HG03571 (cell line): Measurements from ENCODE around the gene FBXW5.
A peak's percentile ranks its signal among the peaks of the same experiment; 100 is the strongest.

ENCODE experiments used
- ATAC-seq: cut with Tn5 transposase; IDR thresholded peaks from one replicate; pipeline ENCODE4 v1.9.1; 2021; ENCODE audit not compliant: unreplicated experiment

FBXW5 gene

DNA sequence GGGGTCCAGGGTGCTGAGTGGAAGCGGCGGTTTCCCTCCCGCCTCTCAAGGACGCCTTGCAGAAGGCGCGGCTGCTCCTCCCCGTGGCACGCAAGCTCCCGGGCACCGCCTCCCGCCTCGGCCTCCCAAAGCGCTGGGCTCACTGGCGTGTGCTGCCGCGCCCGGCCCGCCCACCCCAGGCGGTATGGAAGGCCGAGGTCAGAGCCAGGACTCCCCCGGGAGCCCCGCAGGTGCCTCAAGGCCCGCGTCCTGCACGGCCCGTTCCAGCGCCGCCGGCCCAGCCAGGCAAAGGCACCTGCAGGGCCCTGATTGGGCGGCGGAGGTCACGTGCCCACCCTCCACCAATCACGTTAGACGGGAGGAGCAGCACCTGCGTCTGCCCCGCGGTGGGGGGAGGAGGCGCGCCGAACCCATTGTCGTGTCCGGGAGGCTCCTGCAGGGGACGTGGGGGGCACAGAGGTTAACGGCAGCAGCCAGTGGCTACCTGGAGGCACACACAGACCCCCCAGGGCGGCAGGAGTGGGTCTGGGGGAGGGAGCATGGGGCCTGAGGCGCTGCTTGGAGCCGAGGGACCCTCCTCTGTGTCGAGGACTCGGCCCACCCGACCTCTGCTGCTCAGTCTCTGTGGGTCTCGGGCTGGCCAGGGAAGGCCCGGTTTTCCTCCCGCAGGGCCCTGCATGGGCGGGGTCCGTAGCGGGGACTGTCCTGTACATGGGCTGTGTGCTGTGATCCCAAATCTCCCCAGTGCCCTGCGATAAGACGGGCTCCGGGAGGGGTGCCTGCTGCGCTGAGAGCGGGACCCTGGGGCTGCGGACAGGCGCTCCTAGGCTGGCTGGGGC lies 5.5 kb upstream of the FBXW5 start:
- peak; percentile 82 for ATAC-seq

DNA sequence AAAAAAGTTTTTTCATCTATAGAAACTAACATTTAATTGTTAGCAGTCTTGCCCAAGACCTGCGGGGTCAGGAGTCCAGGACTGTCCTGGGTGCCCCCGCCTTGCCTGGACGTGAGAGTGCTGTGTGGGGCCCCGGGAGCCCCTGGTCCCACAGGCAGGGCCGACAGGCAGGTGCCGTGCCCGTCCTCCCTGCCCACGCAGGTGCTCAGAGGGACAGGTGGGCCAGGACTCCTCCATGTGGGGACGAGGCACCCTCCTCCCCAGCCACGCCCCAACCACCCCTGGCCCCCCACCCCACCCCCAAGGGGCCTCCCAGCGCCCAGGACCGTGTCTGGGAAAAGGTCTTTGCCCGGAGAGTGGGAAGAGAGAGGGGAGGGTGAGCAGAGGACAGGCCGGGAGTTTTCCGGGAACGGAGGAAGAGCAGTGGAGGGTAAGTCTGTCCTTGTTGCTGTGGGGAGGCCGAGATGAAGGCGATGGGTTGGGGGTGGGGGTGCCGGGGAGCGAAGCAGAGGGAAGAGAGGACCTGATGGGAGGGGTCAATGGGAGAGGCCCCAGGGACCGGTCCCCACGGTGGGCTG lies 4.8 kb upstream of the FBXW5 start:
- ATAC-seq, result no peak

DNA sequence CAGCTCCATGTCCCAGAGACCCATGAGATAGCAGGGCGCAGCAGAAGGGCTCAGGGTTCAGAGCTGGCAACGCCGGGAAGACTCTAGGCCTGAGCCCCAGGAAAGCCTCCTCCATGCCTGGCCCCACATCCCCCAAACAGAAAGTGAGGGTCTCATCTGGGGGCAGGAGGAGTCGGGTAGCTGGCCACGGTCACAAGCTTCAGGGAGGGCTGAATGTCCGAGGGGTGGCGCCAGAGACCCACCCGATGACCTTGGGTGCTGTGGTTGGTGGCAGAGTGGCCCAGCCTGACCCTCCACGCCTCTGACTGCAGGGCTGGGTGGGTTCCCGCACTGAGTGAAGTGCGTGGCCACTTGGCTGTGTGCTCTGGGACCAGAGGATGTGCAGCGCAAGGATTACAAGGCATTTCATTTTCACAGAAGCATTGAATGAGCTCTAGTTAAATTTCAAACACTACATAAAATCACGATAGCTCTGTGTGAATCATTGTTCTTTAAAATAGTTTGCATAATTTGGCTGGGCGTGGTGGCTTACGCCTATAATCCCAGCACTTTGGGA lies 3.5 kb upstream of the FBXW5 start:
- no peak for ATAC-seq

DNA sequence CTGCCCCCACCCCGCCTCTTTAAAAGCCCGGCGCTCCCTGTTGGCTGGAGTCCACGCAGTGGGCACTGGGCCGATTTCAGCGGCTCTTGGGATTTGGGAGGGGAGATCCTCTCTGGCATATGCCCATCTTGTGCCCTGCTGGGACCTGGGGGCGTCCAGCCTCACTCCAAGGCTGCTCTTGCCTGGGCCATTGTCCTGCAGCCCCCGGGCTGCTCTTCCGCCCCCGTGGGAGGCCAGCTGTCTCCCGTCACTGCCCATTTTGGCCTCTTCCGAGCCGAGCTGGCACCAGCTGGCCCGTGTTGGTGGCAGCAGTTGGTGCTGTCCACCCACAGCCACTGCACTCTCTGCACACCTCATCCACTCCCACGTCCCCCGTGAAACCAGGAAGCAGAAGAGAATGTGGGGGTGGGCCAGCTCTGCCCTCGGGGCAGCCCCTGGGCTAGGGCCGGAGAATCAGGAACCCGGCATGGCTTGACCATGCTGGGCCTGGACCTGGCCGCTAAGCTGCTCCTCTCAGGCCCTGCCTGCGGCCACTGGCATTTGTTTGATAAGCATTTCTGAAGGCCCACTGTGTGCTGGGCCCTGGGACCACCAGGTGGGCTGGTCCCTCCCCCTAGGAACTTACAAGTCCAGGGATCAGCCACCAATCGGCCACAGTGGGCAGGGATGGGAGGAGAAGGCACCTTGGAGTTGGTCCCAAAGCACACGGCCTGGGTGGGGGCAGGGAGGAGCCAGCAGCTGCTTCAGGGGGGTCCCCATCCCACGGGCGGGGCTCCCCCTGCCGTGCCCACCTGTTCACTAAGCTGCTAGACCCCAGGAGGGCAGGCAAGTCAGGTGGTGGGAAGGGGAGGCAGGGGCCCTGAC lies 2.7 kb upstream of the FBXW5 start:
- ATAC-seq, result no peak

DNA sequence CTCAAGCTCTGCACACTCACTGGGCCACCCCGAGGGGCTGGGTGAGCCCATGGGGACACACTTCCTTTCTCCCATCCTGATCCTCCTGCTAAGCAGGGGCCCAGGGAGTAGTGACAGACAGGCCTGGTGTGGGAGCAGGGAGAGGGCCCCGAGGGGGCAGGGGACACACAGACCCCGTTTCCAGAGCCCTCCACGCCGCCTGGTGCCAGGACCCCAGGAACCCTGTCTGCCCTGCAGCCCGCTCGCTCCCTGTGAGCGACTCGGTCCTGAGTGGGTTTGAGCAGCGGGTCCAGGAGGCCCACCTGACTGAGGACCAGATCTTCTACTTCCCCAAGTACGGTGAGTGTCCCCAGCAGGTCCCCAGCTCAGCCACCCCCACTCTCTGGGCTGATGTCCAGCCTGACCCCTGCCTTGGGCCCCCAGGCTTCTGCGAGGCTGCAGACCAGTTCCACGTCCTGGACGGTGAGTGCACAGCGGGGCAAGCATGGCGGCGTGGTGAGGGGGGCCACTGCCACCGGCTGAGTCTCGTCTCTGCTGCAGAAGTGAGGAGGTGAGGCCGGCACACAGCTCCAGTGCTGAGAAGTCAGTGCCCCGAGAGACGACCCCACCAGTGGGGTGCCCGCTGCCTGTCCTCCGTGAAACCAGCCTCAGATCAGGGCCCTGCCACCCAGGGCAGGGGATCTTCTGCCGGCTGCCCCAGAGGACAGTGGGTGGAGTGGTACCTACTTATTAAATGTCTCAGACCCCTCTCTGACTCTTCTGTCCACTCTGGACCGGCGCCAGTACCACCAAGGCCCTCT lies 1.9 kb upstream of the FBXW5 start:
- no peak for ATAC-seq

DNA sequence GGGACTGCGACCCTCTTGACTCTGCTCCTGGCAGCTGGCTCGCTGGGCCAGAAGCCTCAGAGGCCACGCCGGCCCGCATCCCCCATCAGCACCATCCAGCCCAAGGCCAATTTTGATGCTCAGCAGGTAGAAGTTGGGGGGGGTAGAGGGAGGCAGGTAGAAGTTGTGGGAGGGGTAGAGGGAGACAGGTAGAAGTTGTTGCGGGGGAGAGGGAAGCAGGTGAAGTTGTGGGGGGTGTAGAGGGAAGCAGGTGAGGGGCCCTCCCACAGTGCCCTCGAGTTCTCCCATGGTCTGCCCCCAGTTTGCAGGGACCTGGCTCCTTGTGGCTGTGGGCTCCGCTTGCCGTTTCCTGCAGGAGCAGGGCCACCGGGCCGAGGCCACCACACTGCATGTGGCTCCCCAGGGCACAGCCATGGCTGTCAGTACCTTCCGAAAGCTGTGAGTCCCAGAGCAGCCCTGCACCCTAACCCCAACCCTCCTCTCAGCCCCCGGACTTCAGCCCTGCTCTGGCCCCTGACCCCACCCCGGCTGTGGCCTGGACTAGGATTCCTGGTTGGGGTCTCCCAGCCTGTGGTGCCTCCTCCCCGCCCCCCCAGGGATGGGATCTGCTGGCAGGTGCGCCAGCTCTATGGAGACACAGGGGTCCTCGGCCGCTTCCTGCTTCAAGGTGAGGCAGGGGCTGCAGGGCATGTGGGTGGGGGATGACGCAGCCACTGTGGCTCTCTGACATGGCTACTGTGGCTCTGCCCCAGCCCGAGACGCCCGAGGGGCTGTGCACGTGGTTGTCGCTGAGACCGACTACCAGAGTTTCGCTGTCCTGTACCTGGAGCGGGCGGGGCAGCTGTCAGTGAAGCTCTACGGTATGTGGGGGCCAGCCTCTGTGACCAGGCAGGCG lies 1.0 kb upstream of the FBXW5 start:
- ATAC-seq, result no peak

DNA sequence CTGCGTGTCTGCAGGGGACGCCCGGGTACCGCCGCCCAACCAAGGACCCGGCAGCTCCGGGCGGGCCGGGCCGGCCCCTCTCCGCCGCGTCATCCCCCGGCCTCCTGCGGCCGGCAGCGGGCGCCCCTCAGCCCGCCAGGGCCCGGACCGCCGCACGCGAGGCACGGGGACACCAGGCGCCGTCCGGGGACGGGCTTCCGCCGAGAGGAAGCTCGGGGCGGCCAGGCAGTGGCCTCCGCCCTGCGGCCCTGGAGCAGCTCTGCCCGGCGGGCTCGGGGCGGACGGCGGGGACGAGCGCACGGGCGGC lies 373 bp downstream of the FBXW5 start:
- peak; percentile 33 for ATAC-seq

DNA sequence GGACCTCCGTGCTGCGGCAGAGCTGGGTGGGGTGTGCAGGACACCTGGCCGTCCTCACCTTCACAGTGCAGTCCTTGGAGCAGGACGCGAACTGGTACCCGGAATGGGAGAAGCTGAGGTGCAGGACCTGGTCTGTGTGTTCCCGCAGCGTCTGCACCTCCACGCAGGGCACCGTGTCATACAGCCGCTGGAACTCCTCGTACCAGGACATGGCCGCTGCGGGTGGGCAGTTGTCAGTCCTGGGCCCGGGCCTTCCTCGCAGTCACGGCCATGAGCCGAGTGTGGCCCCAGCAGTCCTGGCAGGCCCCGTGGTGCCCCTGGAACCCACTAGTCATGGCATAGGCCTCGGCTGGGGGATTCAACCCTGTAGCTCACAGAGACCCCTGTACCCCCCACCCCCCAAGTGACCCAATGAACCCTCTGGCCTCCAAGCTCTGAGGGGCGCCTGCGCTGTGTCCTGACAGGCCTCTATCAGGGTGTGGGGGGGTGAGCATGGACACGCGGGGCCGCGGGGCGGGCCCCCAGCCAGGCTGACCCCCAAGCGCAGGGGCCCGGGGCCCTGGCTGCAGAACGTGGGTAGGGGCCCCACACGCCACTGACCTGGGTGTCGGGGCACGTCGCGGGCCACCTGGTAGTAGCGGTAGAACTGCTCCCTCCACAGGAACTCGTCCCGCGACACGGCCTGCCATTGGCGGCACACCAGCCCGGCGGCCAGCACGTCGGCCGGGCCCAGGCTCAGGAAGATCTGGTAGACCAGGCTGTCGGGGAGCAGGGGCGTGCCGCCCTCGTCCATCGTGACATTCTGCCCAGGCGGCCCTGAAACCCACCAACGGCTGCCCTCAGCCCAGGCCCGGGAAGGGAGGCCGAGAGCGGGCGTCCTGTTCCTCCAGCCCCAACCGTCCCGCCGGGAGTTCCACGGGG lies 987 bp downstream of the FBXW5 start:
- peak; percentile 11 for ATAC-seq

DNA sequence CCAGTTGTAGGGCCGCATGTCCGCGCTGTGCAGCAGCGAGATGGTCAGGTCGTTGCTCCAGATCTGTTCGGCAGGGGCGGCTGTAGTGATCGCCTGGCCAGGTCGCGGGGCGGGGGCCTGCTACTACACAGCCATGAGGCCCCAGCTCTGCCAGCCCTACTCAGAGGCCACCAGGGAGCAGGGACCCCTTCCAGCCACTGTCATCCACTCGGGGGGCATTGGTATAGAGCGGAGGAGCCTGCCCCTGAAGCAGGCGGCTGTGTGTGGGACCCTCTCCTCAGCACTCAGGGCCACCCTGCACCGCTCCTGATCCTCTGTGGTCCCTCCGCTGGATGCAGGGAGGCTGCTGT lies 1.7 kb downstream of the FBXW5 start:
- no peak for ATAC-seq

DNA sequence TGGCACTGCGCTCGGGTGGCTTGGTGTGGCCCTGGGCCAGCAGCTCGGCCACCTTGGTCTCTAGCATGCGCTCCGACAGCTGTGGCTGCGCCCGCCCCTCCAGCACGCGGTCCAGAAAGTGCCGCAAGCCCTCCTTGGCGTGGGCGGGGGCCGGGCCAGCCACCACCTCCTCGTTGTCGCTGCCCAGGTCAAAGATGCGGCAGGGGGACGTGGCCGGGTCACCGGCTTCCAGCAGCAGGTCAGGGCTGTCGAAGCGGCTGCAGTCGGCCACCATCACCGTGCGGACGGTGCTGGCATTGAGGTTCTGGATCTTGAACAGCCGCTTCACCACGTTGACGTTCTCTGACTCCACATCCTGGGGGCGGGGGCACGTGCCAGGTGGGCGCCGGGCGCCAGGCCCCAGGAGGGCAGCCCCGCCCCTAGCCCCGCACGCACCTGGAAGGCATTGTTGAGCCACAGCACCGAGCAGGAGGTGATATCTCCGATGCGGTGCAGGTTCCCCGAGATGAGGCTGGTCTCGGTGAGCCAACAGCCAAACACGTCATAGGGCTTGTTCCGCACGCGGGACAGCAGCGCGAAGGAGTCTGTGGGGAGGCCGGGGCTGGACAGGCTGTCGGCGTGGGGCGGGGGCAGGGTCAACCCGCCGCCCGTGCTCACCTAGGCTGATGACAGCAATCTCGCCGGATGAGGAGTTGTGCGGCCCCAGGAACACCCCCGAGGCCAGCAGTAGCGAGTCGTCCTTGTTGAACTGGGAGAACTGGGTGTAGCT lies 2.2 kb downstream of the FBXW5 start:
- ATAC-seq, result no peak

DNA sequence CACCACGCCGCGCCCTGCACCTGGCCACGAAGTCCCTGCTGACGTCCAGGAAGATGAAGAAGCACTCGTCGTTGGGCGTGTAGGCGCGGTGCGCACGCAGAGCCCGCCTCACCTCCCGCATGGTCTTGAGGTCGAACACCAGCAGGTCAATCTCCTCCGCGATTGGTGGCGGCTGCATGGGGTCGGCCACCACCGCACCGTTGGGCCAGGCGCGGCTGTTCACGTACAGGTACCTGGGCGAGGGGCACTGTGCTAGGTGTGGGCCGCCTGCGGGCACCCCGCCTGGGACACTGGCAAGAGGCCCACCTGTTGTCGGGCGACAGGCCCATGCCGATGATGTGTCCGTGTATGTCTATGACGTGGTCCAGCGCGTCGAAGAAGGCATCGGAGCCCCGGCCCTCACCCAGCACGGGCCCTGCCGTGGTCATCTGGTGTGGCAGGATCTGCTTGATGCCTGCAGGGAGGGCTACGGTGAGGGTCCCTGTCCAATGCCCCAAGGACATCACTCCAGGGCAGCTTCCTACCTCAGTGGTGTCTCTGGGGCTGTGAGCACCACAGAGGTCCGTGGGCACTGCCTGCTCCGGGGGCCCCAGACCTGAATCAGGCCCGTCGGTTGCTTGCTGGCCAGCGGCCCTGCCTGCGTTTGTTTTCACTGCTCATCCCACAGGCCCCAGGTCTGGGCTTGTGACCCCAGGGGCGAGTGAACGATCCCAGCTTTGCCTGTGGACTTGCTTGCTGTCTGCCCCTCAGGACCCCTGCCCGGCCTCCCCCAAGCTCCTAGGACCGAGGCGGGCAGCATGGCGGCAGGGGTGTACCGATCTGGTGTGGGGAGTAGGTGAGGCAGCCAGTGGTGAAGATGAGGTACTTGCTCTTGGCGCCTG lies 3.1 kb downstream of the FBXW5 start:
- no peak for ATAC-seq

DNA sequence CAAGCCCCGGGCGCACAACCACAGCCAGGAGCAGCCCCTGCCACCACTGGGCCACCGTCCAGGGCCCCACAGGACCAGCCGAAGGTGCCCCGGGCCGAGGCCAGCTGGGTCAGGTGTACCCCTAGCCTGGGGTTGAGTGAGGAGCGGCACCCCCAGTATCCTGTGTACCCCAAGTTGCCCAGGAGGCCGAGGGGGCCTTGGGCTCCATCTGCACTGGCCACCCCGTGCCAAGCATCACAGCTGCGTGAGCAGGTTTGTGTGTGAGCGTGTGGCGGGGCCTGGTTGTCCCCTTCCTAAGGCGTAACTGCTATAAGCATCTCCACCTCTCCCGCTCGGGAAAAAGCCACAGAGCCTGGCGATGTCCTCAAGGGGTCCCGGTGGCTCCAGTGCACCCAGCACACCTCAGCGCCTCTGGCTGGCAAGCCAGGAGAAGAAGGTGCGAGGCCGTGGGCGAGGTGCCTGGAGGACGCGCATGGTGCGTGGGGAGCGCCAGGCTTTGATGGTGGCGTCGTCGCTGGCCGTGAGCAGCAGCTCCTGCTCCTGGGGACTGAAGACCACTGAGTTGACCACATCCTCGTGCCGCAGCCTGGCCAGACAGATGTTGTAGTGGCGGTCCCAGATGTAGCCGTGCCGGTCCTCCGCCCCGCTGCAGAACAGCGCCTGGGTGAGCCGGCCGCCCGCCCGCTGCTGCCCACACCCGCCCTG lies 3.9 kb downstream of the FBXW5 start:
- no peak for ATAC-seq

DNA sequence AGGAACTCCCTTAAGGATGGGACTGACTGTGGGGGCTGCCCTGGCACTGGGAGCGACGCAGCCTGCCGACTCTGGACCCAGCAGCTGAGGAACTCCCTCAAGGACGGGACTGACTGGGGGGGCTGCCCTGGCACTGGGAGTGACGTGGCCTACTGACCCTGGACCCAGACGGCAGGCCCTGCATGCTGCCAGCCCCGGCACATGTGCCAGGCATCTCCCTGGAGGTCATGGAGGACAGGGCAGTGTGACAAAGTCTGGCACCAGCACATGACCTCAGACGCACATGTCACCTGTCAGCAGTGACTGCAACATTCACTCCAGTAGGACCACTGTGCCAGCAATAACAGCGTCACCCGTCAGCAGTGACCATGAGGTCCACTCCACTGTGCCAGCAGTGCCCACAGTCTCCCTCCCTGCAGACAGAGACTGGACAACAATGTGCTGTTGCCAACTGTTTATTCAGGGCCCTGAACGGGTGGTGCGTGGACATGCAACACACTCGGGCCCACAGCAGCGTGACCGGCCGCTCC lies 4.5 kb downstream of the FBXW5 start:
- ATAC-seq, result no peak

DNA sequence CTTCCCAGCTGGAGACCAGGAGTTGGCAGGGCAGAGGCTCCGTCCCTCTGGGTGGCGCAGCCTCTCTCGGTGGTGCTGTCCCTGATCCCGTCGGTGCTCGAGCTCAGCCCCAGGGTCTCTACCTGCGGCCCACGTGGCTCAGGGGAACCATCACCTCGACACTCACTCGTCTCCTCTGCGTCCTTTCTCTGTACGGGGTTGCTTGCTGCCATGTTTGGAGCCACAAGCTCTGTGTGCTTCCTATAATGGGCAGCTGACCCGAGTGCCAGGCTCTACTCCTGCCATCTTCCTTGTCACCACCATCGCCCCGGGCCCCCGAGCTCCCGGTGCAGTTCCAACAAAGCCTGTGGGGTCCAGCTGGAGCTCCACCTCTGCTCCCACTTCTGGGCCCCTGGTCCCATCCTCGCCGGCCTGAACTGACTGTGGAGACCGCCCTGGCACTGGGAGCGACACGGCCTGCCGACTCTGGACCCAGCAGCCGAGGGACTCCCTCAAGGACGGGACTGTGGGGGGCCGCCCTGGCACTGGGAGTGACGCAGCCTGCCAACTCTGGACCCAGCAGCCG lies 5.0 kb downstream of the FBXW5 start:
- ATAC-seq, result no peak

DNA sequence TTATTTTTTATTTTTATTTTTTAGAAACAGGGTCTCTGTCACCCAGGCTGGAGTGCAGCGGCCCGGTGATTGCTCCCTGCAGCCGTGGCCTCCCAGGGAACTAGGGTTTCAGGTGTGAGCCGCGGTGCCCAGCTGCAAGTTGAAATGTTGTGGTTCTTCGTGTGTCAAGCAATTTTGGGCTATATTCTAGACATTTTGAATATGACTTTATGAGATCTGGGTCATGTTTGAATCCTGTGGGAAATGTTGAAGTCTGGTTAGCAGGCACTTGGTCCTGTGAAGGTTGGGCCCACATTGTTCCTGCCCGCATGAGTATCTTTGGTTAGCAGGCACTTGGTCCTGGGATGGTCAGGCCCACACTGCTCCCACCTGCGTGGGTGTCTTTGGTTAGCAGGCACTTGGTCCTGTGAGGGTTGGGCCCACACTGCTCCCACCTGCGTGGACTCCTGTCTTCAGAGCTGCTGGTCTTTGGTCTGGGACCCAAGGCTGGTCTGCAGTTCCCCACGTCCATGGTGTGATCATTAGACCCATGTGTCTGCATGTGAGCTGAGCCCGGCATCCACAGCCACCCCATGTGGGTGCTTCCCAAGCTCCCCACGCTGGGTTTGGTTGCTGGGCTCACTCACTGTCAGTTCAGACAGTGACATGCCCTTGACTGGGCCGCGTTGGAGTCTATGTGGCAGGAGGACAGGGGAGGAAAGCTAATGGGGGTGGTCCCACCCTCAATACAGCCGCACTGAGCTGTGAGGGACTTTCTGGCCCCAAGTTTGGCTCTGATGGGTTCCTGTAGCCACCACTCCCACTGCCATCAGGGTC lies 7.1 kb downstream of the FBXW5 start:
- no peak for ATAC-seq
